HCT116 (cell line): ENCODE data around the gene STEAP4.

ENCODE experiments used
- CTCF ChIP-seq, 3 experiments: fragments of 200-600 bp in 1 of 3; sonication (generic) in 1 of 3; IDR thresholded peaks in 2 of 3; conservative IDR thresholded peaks in 1 of 3; 2 replicates each; pipeline ENCODE4 v1.5.1; 2012 to 2017; ENCODE audit warnings: low read depth in 2 of 3, low read length in 2 of 3, antibody characterized with exemption in 1 of 3, borderline replicate concordance in 1 of 3, control low read depth in 1 of 3, mild to moderate bottlenecking in 1 of 3, mixed read lengths in 1 of 3, mixed run types in 1 of 3, moderate library complexity in 1 of 3; ENCODE audit not compliant: insufficient read depth in 1 of 3
- YY1 ChIP-seq: IDR thresholded peaks from 2 replicates; pipeline ENCODE4 v1.6.1; 2011; ENCODE audit warnings: low read length, low read depth, moderate library complexity, mild to moderate bottlenecking; ENCODE audit not compliant: insufficient replicate concordance; ENCODE audit errors: extremely low read depth
- ZBTB33 ChIP-seq: IDR thresholded peaks from 2 replicates; pipeline ENCODE4 v1.6.1; 2011; ENCODE audit warnings: mild to moderate bottlenecking, low read length, moderate library complexity; ENCODE audit not compliant: insufficient replicate concordance; ENCODE audit errors: extremely low read depth

- no peak for TF ChIP-seq YY1
- no peak for TF ChIP-seq CTCF (IDR thresholded peaks at IDR 0.05 in 2 of 3, conservative IDR thresholded peaks at IDR 0.05 in 1 of 3; ENCODE audit: borderline replicate concordance in 1 of 3, insufficient read depth in 1 of 3, low read depth in 2 of 3, low read length in 2 of 3)
- no peak for TF ChIP-seq ZBTB33
Measured at GRCh38 chr7:88279323-88279722, 27.4 kb downstream of the STEAP4 start.
